Pons (tissue), 1 donor: ENCODE results near the gene PGBD2.
"Not testable (repeated sequence)": the region's sequence is repeated elsewhere in the genome, so short reads cannot be mapped to it uniquely, and the experiment has no call there.

Experiments used
- DNase-seq: peaks from one replicate; pipeline ENCODE4 v3.0.0-alpha.2; 2016; ENCODE audit warnings: low spot score

Gene PGBD2

GRCh38 chr1:248890549-248891498 is 15.2 kb upstream of the PGBD2 start:
- DNase-seq: no peak

DNA sequence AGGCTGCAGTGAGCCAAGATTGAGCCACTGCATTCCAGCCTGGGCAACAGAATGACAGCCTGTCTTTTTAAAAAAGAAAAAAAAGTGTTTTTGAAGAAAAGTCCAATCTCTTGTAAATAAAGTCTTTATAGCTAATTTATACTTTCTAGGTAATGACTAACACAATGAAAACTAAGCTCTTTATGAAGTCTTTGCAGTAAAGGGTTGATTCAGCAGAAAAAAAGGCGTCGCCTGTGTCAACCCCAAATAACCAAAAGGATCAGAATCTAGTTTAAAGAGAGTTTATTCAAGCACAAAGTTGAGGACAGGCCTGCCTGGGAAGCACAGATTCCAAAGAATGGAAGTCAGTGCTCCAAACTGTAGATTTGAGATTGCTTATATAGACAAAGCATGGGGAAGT is 14.3 kb upstream of the PGBD2 start:
- no peak for DNase-seq

GRCh38 chr1:248892590-248892989 is 13.4 kb upstream of the PGBD2 start:
- DNase-seq: no peak

GRCh38 chr1:248894837-248895236 is 11.2 kb upstream of the PGBD2 start:
- DNase-seq: no peak

GRCh38 chr1:248897412-248898337 is 8.4 kb upstream of the PGBD2 start:
- no peak for DNase-seq

DNA sequence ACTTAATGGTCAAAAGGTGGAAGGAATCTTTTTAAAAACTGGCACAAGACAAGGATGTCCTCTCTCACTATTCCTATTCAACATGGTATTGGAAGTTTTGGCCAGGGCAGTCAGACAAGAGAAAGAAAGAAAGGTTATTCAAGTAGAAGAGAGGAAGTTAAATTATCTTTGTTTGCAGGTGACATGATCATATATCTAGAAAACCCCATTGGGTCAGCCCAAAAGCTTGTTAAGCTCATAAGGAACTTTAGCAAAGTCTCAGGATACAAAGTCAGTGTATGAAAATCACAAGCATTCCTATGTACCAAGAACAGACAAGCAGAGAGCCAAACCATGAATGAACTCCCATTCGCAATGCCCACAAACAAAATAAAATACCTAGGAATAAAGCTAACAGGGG is 5.4 kb upstream of the PGBD2 start:
- DNase-seq: no peak

DNA sequence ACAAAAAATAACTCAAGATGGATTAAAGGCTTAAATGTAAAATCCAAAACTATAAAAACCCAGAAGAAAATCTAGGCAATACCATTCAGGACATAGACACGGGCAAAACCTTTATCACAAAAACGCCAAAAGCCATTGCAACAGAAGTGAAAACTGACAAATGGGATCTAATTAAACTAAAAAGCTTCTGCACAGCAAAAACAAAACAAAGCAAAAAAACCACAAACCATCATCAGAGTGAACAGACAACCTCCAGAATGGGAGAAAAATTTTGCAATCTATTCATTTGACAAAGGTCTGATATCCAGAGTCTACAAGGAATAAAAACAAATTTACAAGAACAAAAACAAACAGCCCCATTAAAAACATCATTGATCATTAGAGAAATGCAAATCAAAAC is 4.5 kb upstream of the PGBD2 start:
- no peak for DNase-seq

DNA sequence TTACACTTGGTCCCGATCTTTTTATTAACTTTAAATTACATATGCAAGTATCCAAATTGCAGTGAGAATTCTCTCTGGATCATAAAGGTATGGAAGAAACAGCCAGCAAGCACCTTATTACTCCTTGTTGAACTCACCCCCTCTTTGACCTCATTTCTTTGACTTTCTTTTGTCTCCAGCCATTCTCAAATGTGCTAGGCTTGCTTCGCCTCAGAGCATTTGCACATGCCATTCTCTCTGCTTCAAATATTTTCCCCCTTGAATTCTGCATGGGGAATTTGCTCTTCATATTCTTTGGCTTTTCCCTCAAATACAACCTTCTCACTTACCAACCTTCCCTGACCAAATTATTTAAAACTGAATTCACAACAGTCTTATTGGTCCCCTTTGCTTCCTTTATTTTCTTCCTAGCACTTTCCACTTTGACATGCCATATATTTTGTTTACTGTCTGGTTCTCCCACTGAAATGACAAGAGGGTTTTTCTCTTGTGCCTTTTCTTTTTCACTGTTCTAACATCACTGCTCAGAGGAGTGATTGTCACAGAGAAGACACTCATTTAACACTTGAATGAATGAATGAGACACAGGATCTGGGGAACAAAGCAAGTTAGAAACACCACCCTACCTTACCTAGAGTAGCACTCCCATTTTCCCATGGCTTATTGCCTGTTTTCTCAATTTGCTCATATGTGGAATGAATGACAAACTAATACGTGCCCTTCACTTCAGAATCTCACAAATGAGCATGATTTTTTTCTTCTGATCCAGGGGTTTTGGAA is 1.4 kb upstream of the PGBD2 start:
- DNase-seq: no peak

DNA sequence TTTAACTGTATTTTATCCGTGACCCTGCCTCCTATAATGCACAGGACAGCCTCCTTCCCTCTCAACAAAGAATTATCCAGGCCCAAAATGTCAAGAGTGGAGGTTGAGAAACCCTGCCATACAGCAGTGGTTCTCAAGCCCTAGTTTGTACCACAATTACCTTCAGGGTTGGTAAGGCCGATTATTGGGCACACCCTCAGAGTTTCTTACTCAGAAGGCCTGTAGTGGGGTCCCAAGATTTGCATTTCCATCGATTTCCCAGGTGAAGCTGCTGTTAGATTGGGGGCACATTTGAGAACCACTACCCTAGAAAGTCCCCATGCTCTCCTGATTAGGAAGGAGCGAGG is 400 bp upstream of the PGBD2 start:
- no peak for DNase-seq

DNA sequence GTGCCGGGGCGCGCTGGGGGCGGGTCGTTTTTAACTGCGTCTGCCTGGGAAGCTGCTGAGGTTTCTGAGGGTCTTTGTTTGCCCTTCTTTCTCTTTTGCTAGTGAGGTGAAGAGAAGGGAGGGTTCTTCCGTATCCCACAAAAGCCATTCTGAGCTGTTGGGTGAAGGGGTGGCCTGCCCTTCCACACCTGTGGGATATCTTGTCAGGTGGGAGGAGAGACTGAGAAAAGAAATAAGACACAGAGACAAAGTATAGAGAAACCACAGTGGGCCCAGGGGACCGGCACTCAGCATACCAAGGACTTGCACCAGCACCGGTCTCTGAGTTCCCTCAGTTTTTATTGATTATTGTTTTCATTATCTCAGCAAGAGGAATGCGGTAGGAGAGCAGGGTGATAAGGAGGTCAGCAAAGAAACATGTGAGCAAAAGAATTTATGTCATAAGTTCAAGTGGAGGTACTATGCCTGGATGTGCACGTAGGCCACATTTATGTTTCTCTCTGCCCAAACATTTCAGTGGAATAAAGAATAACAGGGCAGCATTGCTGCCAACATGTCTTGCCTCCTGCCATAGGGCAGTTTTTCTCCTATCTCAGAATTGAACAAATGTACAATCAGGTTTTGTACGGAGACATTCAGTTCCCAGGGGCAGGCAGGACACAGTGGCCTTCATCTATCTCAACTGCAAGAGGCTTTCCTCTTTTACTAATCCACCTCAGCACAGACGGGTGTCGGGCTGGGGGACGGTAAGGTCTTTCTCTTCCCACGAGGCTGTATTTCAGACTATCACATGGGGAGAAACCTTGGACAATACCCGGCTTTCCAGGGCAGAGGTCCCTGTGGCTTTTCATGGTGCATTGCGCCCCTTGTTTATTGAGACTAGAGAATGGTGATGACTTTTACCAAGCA is 972 bp downstream of the PGBD2 start:
- DNase-seq: no peak

DNA sequence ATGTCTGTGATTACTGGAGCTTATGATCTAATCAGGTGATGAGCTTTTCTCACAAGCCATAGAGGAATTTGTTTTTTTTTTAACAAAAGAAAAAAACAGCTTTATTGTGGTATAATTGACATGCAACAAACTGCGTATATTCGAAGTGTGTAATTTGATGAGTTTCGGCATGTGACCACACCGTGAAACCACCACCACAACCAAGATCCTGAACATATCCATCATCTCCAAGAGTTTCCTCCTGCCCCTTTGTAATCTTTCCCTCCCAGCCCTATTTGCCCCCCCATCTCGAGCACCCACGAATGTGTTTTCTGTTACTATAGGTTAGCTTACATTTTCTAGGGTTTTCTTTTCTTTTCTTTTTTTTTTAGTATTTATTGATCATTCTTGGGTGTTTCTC is 4.7 kb downstream of the PGBD2 start:
- no peak for DNase-seq

- DNase-seq: no peak
Measured at GRCh38 chr1:248913933-248914332, 7.9 kb downstream of the PGBD2 start.

DNA sequence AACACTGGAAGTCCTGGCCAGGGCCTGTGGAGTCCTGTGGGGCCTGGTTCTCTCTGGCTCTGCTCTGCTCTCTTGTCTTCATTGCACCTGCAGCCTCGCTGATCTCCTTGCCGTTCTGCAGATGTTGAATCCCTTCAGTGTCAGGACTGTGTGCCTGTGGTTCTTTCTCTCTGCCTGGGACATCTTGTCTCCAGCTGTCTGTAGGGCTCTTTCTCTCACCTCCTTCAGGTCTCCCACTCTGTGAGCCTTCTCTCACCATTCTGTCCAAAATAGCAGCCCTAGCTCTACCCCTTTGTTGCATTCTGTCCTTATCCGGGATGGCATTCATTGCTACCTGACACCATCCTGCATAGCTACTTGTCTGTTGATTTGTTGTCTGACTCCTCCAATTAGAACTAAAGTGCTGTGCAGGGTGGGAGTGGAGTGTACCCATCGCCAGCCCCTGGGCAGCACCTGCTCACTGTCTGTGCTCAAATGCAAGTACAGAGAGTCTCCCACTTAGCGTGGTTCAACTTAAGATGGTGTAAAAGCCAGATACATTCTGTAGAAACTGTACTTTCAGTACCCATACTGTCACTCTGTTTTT is 8.9 kb downstream of the PGBD2 start:
- DNase-seq: no peak

- DNase-seq: no peak
Measured at GRCh38 chr1:248918131-248918530, 12.1 kb downstream of the PGBD2 start.

- peak; percentile 42 for DNase-seq
Measured at GRCh38 chr1:248923352-248924338, 17.6 kb downstream of the PGBD2 start.

DNA sequence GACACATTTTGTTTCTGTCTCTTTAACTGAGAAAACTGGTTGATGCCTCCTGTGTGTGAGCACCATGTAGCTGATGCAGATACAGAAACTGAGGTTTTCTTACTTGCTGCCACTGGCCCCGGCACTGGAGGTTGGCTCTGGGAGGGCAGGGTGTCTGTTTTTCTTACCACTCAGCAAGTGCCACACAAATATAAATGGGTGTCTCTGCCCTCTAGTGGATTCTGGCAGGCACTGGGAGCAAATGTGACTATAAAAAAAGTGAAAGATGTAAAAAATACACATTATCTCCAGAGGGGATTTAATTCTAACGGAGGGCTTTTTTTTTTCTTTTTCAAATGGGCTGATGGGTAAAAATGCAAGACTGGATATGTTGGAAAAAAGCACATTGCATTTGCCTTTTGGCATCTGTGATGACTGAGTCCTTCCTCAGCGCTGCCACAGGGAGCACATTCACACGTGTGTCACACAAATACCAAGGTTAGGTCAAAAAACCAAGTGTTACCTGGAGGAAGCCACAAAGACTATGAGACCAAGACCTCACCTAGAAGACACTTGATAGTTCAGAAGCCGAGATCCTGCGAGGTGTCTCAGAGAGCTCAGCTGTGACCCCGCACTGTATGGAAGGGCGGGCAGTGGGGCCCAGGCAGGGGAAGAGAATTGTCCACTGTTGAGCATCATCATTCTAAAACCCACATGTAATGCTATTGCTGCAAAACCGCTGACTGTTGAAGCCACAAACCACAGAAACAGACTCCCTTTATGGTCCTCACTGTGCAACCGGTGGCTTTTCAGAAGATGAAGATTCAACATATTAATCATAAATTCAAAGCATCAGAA is 18.9 kb downstream of the PGBD2 start:
- peak; percentile 73 for DNase-seq

DNA sequence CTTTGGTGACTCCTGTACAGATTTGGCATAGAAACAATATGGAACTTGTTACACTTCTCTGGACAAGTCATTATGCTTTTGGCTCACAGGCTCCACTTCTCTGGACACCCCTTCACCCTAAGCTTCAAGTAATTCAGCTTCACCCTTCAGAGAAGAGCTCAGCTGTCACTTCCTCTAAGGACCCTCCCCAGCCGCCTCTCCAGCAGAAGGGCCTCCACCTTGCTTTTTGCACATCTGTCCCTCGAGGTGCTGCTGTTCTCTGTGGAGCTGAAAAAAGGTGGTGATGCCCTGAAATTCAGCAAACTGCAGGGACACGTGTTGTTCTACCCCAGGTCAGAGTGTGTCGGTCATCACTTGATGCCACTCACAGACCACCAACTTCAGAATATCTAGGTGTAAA is 19.8 kb downstream of the PGBD2 start:
- DNase-seq: not testable (repeated sequence)

- DNase-seq: no peak
Measured at GRCh38 chr1:248926401-248927182, 20.6 kb downstream of the PGBD2 start.
